Peyer's patch (tissue), 4 donors: ENCODE results near the gene CAMK2D.

ENCODE experiments used
- CTCF ChIP-seq, 6 experiments: fragments of 450-650 bp in 4 of 6; fragments of 200-600 bp in 2 of 6; sonication (generic) in 1 of 6; IDR thresholded peaks; one replicate each; pipeline ENCODE4 v1.5.1; 2017 to 2019; ENCODE audit warnings: antibody characterized with exemption in 6 of 6, mild to moderate bottlenecking in 3 of 6, moderate library complexity in 1 of 6
- POLR2A ChIP-seq, 2 donors: fragments of 450-650 bp; IDR thresholded peaks; one replicate each; pipeline ENCODE4 v1.5.1; 2017; ENCODE audit warnings: antibody characterized with exemption in 2 of 2, mild to moderate bottlenecking in 2 of 2, moderate library complexity in 2 of 2

- TF ChIP-seq CTCF (IDR thresholded peaks at IDR 0.05) (no peak), POLR2A (IDR thresholded peaks at IDR 0.05) (no peak)
Measured at GRCh38 chr4:113444386-113444785, 317.2 kb downstream of the CAMK2D start.
